Liver (tissue), 9 donors: Measurements from ENCODE around the gene CHCHD4. TPM values are rescaled to one million over a fixed set of nuclear protein-coding genes. Genes with fewer than 3 reads are reported as not detected.

Experiments
- DNase-seq: peaks from one replicate; pipeline ENCODE4 v3.0.0-alpha.2; 2017; ENCODE audit warnings: low spot score
- H3K27ac ChIP-seq, 2 donors: one replicate each; pipeline ENCODE4 v1.7.0; 2013; ENCODE audit warnings: inconsistent platforms in 2 of 2, low read length in 2 of 2, control low read depth in 1 of 2, low read depth in 1 of 2, mild to moderate bottlenecking in 1 of 2
- H3K27me3 ChIP-seq, 4 donors: one replicate each; pipeline versions ENCODE4 v1.6.1 to v1.7.0; 2013; ENCODE audit warnings: low read length in 3 of 4, inconsistent platforms in 1 of 4, mild to moderate bottlenecking in 1 of 4, moderate library complexity in 1 of 4; ENCODE audit not compliant: control insufficient read depth in 4 of 4, insufficient read depth in 4 of 4
- H3K36me3 ChIP-seq, 4 donors: one replicate each; pipeline versions ENCODE4 v1.6.1 to v1.7.0; 2013; ENCODE audit warnings: low read length in 3 of 4, mild to moderate bottlenecking in 3 of 4, low read depth in 1 of 4, moderate library complexity in 1 of 4; ENCODE audit not compliant: control insufficient read depth in 4 of 4, insufficient read depth in 3 of 4
- H3K4me1 ChIP-seq, 4 donors: one replicate each; pipeline versions ENCODE4 v1.6.1 to v1.7.0; 2013; ENCODE audit warnings: low read length in 3 of 4, mild to moderate bottlenecking in 3 of 4, moderate library complexity in 1 of 4; ENCODE audit not compliant: control insufficient read depth in 4 of 4, insufficient read depth in 4 of 4
- H3K4me3 ChIP-seq, 3 donors: one replicate each; pipeline versions ENCODE4 v1.6.1 to v1.7.0; 2013; ENCODE audit warnings: low read length in 3 of 3, control low read depth in 1 of 3, low read depth in 1 of 3, mild to moderate bottlenecking in 1 of 3
- H3K9ac ChIP-seq, 2 donors: one replicate each; pipeline ENCODE4 v1.7.0; 2013; ENCODE audit warnings: low read length in 2 of 2, mild to moderate bottlenecking in 2 of 2, moderate library complexity in 2 of 2, control low read depth in 1 of 2, low read depth in 1 of 2
- H3K9me3 ChIP-seq, 4 donors: one replicate each; pipeline versions ENCODE4 v1.6.1 to v1.7.0; 2013; ENCODE audit warnings: low read length in 3 of 4; ENCODE audit not compliant: control insufficient read depth in 4 of 4
- ATF3 ChIP-seq: IDR thresholded peaks from 2 replicates; pipeline ENCODE4 v1.6.1; 2016; ENCODE audit warnings: antibody characterized with exemption
- EGR1 ChIP-seq, 2 donors: IDR thresholded peaks; 2 replicates each; pipeline ENCODE4 v1.6.1; 2016 to 2018; ENCODE audit warnings: antibody characterized with exemption in 2 of 2, low read depth in 2 of 2
- FOXA1 ChIP-seq: IDR thresholded peaks from 2 replicates; pipeline ENCODE4 v1.6.1; 2016; ENCODE audit warnings: antibody characterized with exemption
- FOXA2 ChIP-seq: IDR thresholded peaks from 2 replicates; pipeline ENCODE4 v1.6.1; 2016; ENCODE audit warnings: antibody characterized with exemption
- GABPA ChIP-seq, 2 donors: IDR thresholded peaks in 1 of 2; conservative IDR thresholded peaks in 1 of 2; 2 replicates each; pipeline ENCODE4 v1.6.1; 2016; ENCODE audit warnings: antibody characterized with exemption in 2 of 2, mild to moderate bottlenecking in 1 of 2, moderate library complexity in 1 of 2
- HNF4A ChIP-seq, 2 donors: conservative IDR thresholded peaks; 2 replicates each; pipeline ENCODE4 v1.6.1; 2016; ENCODE audit warnings: antibody characterized with exemption in 2 of 2, mild to moderate bottlenecking in 2 of 2
- HNF4G ChIP-seq: IDR thresholded peaks from 2 replicates; pipeline ENCODE4 v1.6.1; 2016; ENCODE audit warnings: antibody characterized with exemption
- JUND ChIP-seq, 2 donors: IDR thresholded peaks; 2 replicates each; pipeline ENCODE4 v1.6.1; 2016; ENCODE audit warnings: antibody characterized with exemption in 2 of 2
- MAX ChIP-seq: IDR thresholded peaks from 2 replicates; pipeline ENCODE4 v1.6.1; 2016; ENCODE audit warnings: antibody characterized with exemption
- NR2F2 ChIP-seq: IDR thresholded peaks from 2 replicates; pipeline ENCODE4 v1.6.1; 2016; ENCODE audit warnings: antibody characterized with exemption
- RAD21 ChIP-seq, 2 donors: IDR thresholded peaks; 2 replicates each; pipeline ENCODE4 v1.6.1; 2016; ENCODE audit warnings: antibody characterized with exemption in 2 of 2, mild to moderate bottlenecking in 2 of 2
- RXRA ChIP-seq, 2 donors: IDR thresholded peaks; 2 replicates each; pipeline ENCODE4 v1.6.1; 2017 to 2018; ENCODE audit warnings: antibody characterized with exemption in 2 of 2, mild to moderate bottlenecking in 1 of 2
- SP1 ChIP-seq: IDR thresholded peaks from 2 replicates; pipeline ENCODE4 v1.6.1; 2018; ENCODE audit warnings: antibody characterized with exemption, mild to moderate bottlenecking
- TAF1 ChIP-seq: conservative IDR thresholded peaks from 2 replicates; pipeline ENCODE4 v1.6.1; 2016; ENCODE audit warnings: antibody characterized with exemption, mild to moderate bottlenecking
- YY1 ChIP-seq: IDR thresholded peaks from 2 replicates; pipeline ENCODE4 v1.6.1; 2016; ENCODE audit warnings: antibody characterized with exemption, mild to moderate bottlenecking
- WGBS: extraction: QIAGEN DNeasy Blood & Tissue Kit; methylation state at CpG from one replicate; pipeline ENCODE4 v1.1.7; 2013; 5-methylcytosine and 5-hydroxymethylcytosine counted together
- polyA plus RNA-seq, 2 donors: library from polyadenylated mRNA; stranded (reverse) in 1 of 2; unstranded in 1 of 2; fragments of 200-250 nt in 1 of 2; fragments of >200 nt in 1 of 2; fragmentation: Nextera tagmentation in 1 of 2; extraction: Ambion mirVana in 1 of 2; gene quantifications; one replicate each; pipeline versions ENCODE4 v1.2.1 to v1.2.3, GENCODE V29; 2013 to 2015
- total RNA-seq, 2 donors: library from RNA; depleted of rRNA; stranded (reverse); fragments of >200 nt; gene quantifications; one replicate each; pipeline ENCODE4 v1.2.3, GENCODE V29; 2014
- TF ChIP-seq, protein P1 (sequence below): IDR thresholded peaks from 2 replicates; pipeline ENCODE4 v1.6.1; 2016; ENCODE audit warnings: antibody characterized with exemption
- TF ChIP-seq, protein P2 (sequence below): fragments of 150-350 bp; IDR thresholded peaks from 2 replicates; pipeline ENCODE4 v1.5.1; 2017; ENCODE audit warnings: improper control_type of control experiment, low read depth, low read length; ENCODE audit not compliant: missing input control
- TF ChIP-seq, protein P3 (sequence below): IDR thresholded peaks from 2 replicates; pipeline ENCODE4 v1.6.1; 2016; ENCODE audit warnings: antibody characterized with exemption, mild to moderate bottlenecking
- donor health status: healthy.
- donor health status: healthy.
- donor health status: healthy.
- donor health status: healthy.
- donor health status: healthy.

Gene CHCHD4
- total and polyA plus RNA-seq, 4 donors, result 7.0 to 11.3 (median 9.5) TPM

- H3K27me3 ChIP-seq, result no peaks in the 10 kb centered on the region
- H3K9ac ChIP-seq, result no peak overlapping the region
- peaks cover 21 to 72% (median 60%) of the 10 kb centered on the region in 4 donors for H3K4me1 ChIP-seq
- H3K36me3 ChIP-seq, result peaks cover 3 to 30% (median 20%) of the 10 kb centered on the region in 4 donors
- H3K9me3 ChIP-seq, result no peaks in the 10 kb centered on the region
- TF ChIP-seq YY1, result peak; percentile 19
- peak; percentile 60 for TF ChIP-seq HNF4G
- TF ChIP-seq, protein P1, sequence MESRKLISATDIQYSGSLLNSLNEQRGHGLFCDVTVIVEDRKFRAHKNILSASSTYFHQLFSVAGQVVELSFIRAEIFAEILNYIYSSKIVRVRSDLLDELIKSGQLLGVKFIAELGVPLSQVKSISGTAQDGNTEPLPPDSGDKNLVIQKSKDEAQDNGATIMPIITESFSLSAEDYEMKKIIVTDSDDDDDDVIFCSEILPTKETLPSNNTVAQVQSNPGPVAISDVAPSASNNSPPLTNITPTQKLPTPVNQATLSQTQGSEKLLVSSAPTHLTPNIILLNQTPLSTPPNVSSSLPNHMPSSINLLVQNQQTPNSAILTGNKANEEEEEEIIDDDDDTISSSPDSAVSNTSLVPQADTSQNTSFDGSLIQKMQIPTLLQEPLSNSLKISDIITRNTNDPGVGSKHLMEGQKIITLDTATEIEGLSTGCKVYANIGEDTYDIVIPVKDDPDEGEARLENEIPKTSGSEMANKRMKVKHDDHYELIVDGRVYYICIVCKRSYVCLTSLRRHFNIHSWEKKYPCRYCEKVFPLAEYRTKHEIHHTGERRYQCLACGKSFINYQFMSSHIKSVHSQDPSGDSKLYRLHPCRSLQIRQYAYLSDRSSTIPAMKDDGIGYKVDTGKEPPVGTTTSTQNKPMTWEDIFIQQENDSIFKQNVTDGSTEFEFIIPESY, result peak; percentile 41
- TF ChIP-seq, protein P2, sequence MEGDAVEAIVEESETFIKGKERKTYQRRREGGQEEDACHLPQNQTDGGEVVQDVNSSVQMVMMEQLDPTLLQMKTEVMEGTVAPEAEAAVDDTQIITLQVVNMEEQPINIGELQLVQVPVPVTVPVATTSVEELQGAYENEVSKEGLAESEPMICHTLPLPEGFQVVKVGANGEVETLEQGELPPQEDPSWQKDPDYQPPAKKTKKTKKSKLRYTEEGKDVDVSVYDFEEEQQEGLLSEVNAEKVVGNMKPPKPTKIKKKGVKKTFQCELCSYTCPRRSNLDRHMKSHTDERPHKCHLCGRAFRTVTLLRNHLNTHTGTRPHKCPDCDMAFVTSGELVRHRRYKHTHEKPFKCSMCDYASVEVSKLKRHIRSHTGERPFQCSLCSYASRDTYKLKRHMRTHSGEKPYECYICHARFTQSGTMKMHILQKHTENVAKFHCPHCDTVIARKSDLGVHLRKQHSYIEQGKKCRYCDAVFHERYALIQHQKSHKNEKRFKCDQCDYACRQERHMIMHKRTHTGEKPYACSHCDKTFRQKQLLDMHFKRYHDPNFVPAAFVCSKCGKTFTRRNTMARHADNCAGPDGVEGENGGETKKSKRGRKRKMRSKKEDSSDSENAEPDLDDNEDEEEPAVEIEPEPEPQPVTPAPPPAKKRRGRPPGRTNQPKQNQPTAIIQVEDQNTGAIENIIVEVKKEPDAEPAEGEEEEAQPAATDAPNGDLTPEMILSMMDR, result no peak
- peak in 1 of 2 donors; percentile 35 for TF ChIP-seq JUND (IDR thresholded peaks at IDR 0.05)
- peak; percentile 18 for TF ChIP-seq FOXA2
- TF ChIP-seq ATF3, result no peak
- TF ChIP-seq RXRA (IDR thresholded peaks at IDR 0.05), result peak; percentile 99
- TF ChIP-seq SP1, result peak; percentile 82
- TF ChIP-seq FOXA1, result no peak
- peak; percentile 62 for TF ChIP-seq MAX
- peak; percentile 88 to 94 for TF ChIP-seq HNF4A (conservative IDR thresholded peaks at IDR 0.05)
- TF ChIP-seq, protein P3, sequence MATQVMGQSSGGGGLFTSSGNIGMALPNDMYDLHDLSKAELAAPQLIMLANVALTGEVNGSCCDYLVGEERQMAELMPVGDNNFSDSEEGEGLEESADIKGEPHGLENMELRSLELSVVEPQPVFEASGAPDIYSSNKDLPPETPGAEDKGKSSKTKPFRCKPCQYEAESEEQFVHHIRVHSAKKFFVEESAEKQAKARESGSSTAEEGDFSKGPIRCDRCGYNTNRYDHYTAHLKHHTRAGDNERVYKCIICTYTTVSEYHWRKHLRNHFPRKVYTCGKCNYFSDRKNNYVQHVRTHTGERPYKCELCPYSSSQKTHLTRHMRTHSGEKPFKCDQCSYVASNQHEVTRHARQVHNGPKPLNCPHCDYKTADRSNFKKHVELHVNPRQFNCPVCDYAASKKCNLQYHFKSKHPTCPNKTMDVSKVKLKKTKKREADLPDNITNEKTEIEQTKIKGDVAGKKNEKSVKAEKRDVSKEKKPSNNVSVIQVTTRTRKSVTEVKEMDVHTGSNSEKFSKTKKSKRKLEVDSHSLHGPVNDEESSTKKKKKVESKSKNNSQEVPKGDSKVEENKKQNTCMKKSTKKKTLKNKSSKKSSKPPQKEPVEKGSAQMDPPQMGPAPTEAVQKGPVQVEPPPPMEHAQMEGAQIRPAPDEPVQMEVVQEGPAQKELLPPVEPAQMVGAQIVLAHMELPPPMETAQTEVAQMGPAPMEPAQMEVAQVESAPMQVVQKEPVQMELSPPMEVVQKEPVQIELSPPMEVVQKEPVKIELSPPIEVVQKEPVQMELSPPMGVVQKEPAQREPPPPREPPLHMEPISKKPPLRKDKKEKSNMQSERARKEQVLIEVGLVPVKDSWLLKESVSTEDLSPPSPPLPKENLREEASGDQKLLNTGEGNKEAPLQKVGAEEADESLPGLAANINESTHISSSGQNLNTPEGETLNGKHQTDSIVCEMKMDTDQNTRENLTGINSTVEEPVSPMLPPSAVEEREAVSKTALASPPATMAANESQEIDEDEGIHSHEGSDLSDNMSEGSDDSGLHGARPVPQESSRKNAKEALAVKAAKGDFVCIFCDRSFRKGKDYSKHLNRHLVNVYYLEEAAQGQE, result peak; percentile 53
- TF ChIP-seq NR2F2, result peak; percentile 57
- TF ChIP-seq EGR1 (IDR thresholded peaks at IDR 0.05; ENCODE audit: low read depth in 2 of 2), result no peak
- TF ChIP-seq GABPA (IDR thresholded peaks at IDR 0.05 in 1 of 2, conservative IDR thresholded peaks at IDR 0.05 in 1 of 2), result no peak
- no peak for TF ChIP-seq TAF1
- TF ChIP-seq RAD21 (IDR thresholded peaks at IDR 0.05), result no peak
- WGBS, result 70% methylated on average over 16 of the region's 16 CpGs
- DNase-seq, result peak; percentile 62
- H3K4me3 ChIP-seq, result no peak overlapping the region
- peak overlapping the region in 1 of 2 donors; percentile 23 for H3K27ac ChIP-seq
Measured at GRCh38 chr3:14138109-14138877, 13.6 kb upstream of the CHCHD4 start.
